OCI-LY1 (cell line): ENCODE data around the gene PTPRG.

ENCODE experiments used
- H2AFZ ChIP-seq: fragments of 200-600 bp; sonication (generic), shearing (Covaris generic); 2 replicates; pipeline ENCODE4 v1.6.0; 2014; ENCODE audit warnings: antibody characterized with exemption, mild to moderate bottlenecking, low read length
- H3F3A ChIP-seq: fragments of 200-600 bp; sonication (generic), shearing (Covaris generic); 2 replicates; pipeline ENCODE4 v1.6.0; 2014; ENCODE audit warnings: mild to moderate bottlenecking, antibody characterized with exemption, low read length, moderate library complexity; ENCODE audit not compliant: insufficient read depth
- H3K27ac ChIP-seq: fragments of 200-600 bp; sonication (generic); 2 replicates; pipeline ENCODE4 v1.5.1; 2014; ENCODE audit warnings: low read length, mixed run types, mild to moderate bottlenecking, low read depth; ENCODE audit not compliant: poor library complexity, severe bottlenecking
- H3K27me3 ChIP-seq: fragments of 200-600 bp; sonication (generic); 2 replicates; pipeline ENCODE4 v1.6.0; 2014; ENCODE audit warnings: antibody characterized with exemption, mild to moderate bottlenecking, low read length, moderate library complexity; ENCODE audit not compliant: insufficient read depth
- H3K36me3 ChIP-seq: fragments of 200-600 bp; sonication (generic); 2 replicates; pipeline ENCODE4 v1.6.1; 2014; ENCODE audit warnings: mild to moderate bottlenecking, antibody characterized with exemption, low read length, moderate library complexity, mixed read lengths; ENCODE audit not compliant: insufficient read depth
- H3K4me1 ChIP-seq: fragments of 200-600 bp; sonication (generic); 2 replicates; pipeline ENCODE4 v1.5.1; 2014; ENCODE audit warnings: mild to moderate bottlenecking, low read length, moderate library complexity; ENCODE audit not compliant: insufficient read depth, severe bottlenecking
- H3K4me2 ChIP-seq: fragments of 200-600 bp; sonication (generic), shearing (Covaris generic); 2 replicates; pipeline ENCODE4 v1.6.1; 2014; ENCODE audit warnings: low read length
- H3K4me3 ChIP-seq: fragments of 200-600 bp; sonication (generic); 2 replicates; pipeline ENCODE4 v1.5.1; 2014; ENCODE audit warnings: low read length, low read depth, mild to moderate bottlenecking, mixed read lengths; ENCODE audit not compliant: poor library complexity, severe bottlenecking
- H3K79me2 ChIP-seq: fragments of 200-600 bp; shearing (Covaris generic); 2 replicates; pipeline ENCODE4 v1.6.1; 2016; ENCODE audit warnings: mixed run types, low read length, mixed read lengths; ENCODE audit not compliant: insufficient read depth
- H3K9ac ChIP-seq: fragments of 200-600 bp; sonication (generic), shearing (Covaris generic); 2 replicates; pipeline ENCODE4 v1.6.1; 2014; ENCODE audit warnings: mild to moderate bottlenecking, low read length, mixed read lengths
- H3K9me2 ChIP-seq: fragments of 200-600 bp; sonication (generic), shearing (Covaris generic); 2 replicates; pipeline ENCODE4 v1.6.1; 2014; ENCODE audit warnings: low read depth, mild to moderate bottlenecking, low read length, mixed read lengths
- H3K9me3 ChIP-seq: fragments of 200-600 bp; shearing (Covaris generic); 2 replicates; pipeline ENCODE4 v1.6.1; 2014; ENCODE audit warnings: low read length, mixed read lengths
- H4K20me1 ChIP-seq: fragments of 200-600 bp; sonication (generic), shearing (Covaris generic); 2 replicates; pipeline ENCODE4 v1.6.0; 2016; ENCODE audit warnings: mild to moderate bottlenecking, low read length; ENCODE audit not compliant: insufficient read depth
- CTCF ChIP-seq: fragments of 200-600 bp; sonication (generic), shearing (Covaris generic); IDR thresholded peaks from 2 replicates; pipeline ENCODE4 v1.5.1; 2017; ENCODE audit warnings: mild to moderate bottlenecking, antibody characterized with exemption, low read length, moderate library complexity, mixed read lengths
- EZH2 ChIP-seq: fragments of 200-600 bp; sonication (generic), shearing (Covaris generic); IDR thresholded peaks from 2 replicates; pipeline ENCODE4 v1.8.0; 2017; ENCODE audit warnings: borderline replicate concordance, mixed run types, mild to moderate bottlenecking, antibody characterized with exemption, low read length, moderate library complexity, mixed read lengths

The PTPRG gene

GRCh38 chr3:61869371-61869770 is 308.0 kb downstream of the PTPRG start:
- H3K9me3 ChIP-seq = no peaks in the 10 kb centered on the region
- no peak overlapping the region for H3K27ac ChIP-seq
- H2AFZ ChIP-seq = no peak overlapping the region
- H3F3A ChIP-seq = no peaks in the 10 kb centered on the region
- no peaks in the 10 kb centered on the region for H3K9me2 ChIP-seq
- H3K9ac ChIP-seq = no peak overlapping the region
- TF ChIP-seq CTCF (no peak), EZH2 (no peak)
- H3K27me3 ChIP-seq = no peaks in the 10 kb centered on the region; the same call in 1 of the 2 replicates
- H3K36me3 ChIP-seq = no peaks in the 10 kb centered on the region
- H3K79me2 ChIP-seq = no peaks in the 10 kb centered on the region
- H3K4me2 ChIP-seq = no peak overlapping the region
- H3K4me3 ChIP-seq = no peak overlapping the region
- H3K4me1 ChIP-seq = no peaks in the 10 kb centered on the region
- no peaks in the 10 kb centered on the region for H4K20me1 ChIP-seq

GRCh38 chr3:61871644-61872043 is 310.3 kb downstream of the PTPRG start:
- H3K4me1 ChIP-seq = no peaks in the 10 kb centered on the region
- H4K20me1 ChIP-seq = no peaks in the 10 kb centered on the region
- no peak overlapping the region for H3K9ac ChIP-seq
- H3K9me3 ChIP-seq = no peaks in the 10 kb centered on the region
- no peak overlapping the region for H3K4me3 ChIP-seq
- H3K79me2 ChIP-seq = no peaks in the 10 kb centered on the region
- H3K36me3 ChIP-seq = no peaks in the 10 kb centered on the region
- H3K9me2 ChIP-seq = no peaks in the 10 kb centered on the region
- H3K27ac ChIP-seq = no peak overlapping the region
- H3F3A ChIP-seq = no peaks in the 10 kb centered on the region
- H3K4me2 ChIP-seq = no peak overlapping the region
- H2AFZ ChIP-seq = no peak overlapping the region
- H3K27me3 ChIP-seq = no peaks in the 10 kb centered on the region
- TF ChIP-seq CTCF (no peak), EZH2 (no peak)

GRCh38 chr3:61872077-61872706 is 310.8 kb downstream of the PTPRG start:
- Histone ChIP-seq H3K9me2 (no peaks in the 10 kb centered on the region), H3K79me2 (no peaks in the 10 kb centered on the region), H3K4me2 (no peak overlapping the region), H2AFZ (no peak overlapping the region), H3K9ac (no peak overlapping the region), H3K9me3 (no peaks in the 10 kb centered on the region), H3K27me3 (no peaks in the 10 kb centered on the region), H3K36me3 (no peaks in the 10 kb centered on the region), H3K4me3 (no peak overlapping the region), H4K20me1 (no peaks in the 10 kb centered on the region), H3K4me1 (no peaks in the 10 kb centered on the region), H3K27ac (no peak overlapping the region), H3F3A (no peaks in the 10 kb centered on the region)
- TF ChIP-seq EZH2 = no peak
- no peak for TF ChIP-seq CTCF
